Loucy (cell line): ENCODE measurements around the gene CACYBP.

ENCODE experiments used
- EZH2phosphoT487 ChIP-seq: fragments of 200-600 bp; IDR thresholded peaks from 2 replicates; pipeline ENCODE4 v1.6.1; 2018; ENCODE audit warnings: antibody characterized with exemption, mild to moderate bottlenecking, moderate library complexity, borderline replicate concordance
- TF ChIP-seq, protein P1 (sequence below): fragments of 200-600 bp; sonication (generic); conservative IDR thresholded peaks from 2 replicates; pipeline ENCODE4 v1.5.1; 2014; ENCODE audit warnings: mild to moderate bottlenecking, antibody characterized with exemption, low read length

DNA sequence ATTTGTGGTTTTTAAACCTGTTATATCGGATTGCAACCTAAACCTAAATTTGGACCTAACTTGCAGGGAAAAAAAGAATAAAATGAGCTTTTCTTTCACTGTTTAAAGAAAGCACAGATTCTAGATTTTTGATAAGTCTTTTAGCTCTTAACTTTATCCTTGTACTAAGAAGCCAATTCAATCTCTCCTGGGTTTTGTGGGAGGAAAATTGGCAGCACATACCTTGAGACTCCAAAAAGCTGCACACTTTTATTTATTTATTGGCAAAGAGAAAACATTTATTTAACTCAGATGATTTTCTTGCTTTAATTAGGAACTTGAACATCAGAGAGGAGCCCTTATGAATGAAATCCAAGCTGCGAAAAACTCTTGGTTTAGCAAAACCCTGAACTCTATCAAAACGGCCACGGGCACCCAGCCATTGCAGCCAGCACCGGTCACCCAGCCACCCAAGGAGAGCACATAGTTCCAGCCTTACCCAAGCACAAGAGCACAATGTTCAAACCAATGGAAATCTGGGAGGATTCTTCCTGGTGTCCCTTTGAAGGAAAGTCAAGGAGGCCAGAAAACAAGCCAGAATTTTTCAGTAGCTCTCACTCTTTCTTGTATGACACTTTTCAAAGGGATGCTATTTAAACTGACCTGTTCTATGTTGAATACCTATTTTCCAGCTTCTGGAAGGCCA lies 10.1 kb upstream of the CACYBP start:
- TF ChIP-seq, protein P1, sequence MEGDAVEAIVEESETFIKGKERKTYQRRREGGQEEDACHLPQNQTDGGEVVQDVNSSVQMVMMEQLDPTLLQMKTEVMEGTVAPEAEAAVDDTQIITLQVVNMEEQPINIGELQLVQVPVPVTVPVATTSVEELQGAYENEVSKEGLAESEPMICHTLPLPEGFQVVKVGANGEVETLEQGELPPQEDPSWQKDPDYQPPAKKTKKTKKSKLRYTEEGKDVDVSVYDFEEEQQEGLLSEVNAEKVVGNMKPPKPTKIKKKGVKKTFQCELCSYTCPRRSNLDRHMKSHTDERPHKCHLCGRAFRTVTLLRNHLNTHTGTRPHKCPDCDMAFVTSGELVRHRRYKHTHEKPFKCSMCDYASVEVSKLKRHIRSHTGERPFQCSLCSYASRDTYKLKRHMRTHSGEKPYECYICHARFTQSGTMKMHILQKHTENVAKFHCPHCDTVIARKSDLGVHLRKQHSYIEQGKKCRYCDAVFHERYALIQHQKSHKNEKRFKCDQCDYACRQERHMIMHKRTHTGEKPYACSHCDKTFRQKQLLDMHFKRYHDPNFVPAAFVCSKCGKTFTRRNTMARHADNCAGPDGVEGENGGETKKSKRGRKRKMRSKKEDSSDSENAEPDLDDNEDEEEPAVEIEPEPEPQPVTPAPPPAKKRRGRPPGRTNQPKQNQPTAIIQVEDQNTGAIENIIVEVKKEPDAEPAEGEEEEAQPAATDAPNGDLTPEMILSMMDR: no peak
- no peak for TF ChIP-seq EZH2phosphoT487
